A549 treated with CpdA at 1 μM for 4 hours (cell line): Measurements from ENCODE around the gene SRC. TPM values are rescaled to one million over a fixed set of nuclear protein-coding genes. Genes with fewer than 3 reads are reported as not detected.

Experiments used
- total RNA-seq: library from RNA; stranded (reverse); fragments of 200-300 nt; extraction: Qiagen RNA extraction; gene quantifications from 5 replicates; pipeline ENCODE4 v1.2.3, GENCODE V29; 2022; ENCODE audit warnings: low read depth

The SRC gene
- total RNA-seq: 157 to 196 TPM (median 195 TPM) in 5 replicates

DNA sequence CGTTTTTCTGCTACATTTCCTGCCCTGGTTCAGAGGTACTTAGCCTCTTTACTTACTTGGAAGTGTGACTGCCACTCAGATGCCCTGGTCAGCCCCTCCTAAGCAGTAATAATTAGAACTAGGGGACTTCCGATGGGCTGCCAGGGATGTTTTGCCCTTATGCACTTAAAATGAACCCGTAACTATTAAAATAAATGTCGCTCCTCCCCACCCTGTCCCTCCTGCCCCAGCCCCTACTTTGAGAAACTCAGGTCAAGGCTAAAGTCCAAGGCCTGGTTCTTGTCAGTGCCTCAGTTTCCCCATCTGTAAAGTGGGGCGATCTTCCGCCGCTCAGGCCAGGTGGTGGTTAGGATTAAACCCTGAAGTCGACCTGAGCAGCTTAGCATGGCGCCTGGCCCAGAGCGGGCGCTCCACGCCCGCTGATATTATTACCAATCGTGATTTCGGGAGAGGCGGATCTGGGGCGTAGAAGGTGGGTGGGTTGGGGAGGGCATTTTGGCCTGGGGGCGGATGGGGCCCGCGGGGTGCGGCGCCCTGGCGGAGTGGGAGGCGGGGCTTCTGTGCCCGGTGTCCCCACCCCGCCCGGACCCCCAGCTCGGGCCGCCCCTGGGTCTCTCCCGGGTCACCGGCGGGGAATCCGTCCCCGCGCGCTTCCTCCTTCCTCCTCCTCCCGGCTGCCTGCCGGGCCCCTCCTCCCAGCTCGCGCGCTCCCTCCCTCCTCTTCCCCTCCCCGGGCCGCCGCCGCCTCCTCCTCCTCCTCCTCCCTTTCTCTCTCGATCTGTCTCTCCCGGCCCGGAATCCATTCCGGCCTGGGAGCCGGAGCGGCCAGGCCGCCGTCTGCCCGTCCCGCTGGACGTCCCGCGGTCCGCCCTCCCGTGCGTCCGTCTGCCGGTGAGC lies at the start of gene SRC:
Gene SRC (plus strand): TSS at position 802 of the 897 bp plus-strand sequence. CDS start 38,014 bp downstream, outside the sequence.

Other genes with a start within 250 kb of the SRC start
- gene RPN2, start 166.8 kb upstream of the SRC start, total RNA-seq: 258 to 278 TPM (median 272 TPM) in 5 replicates
- gene MROH8, start 166.6 kb upstream of the SRC start, total RNA-seq: 0.79 to 1.3 TPM (median 0.96 TPM) in 5 replicates
- not detected in 5 replicates for gene GHRH, start 84.3 kb upstream of the SRC start, total RNA-seq
- 77.7 to 107 TPM (median 103 TPM) in 5 replicates for gene MANBAL, start 56.5 kb upstream of the SRC start, total RNA-seq
- not detected in 5 replicates for gene NNAT, start 175.1 kb downstream of the SRC start, total RNA-seq
- gene BLCAP, start 181.7 kb downstream of the SRC start, total RNA-seq: 45.1 to 54.5 TPM (median 47.8 TPM) in 5 replicates